ENCODE results near the gene MTARC1.

- TF ChIP-seq CTCF (IDR thresholded peaks at IDR 0.05; ENCODE audit: low read depth, low read length) (no peak), EZH2phosphoT487 (IDR thresholded peaks at IDR 0.05; ENCODE audit: low read depth) (no peak)
Measured at GRCh38 chr1:220755309-220755708, 31.4 kb upstream of the MTARC1 start.
